AG04450 (cell line): ENCODE data around the gene SCARB2. TPM values are rescaled to one million over a fixed set of nuclear protein-coding genes. Genes with fewer than 3 reads are reported as not detected.

Experiments
- CTCF ChIA-PET: fragments of 300-600, 350-600 bp; formaldehyde crosslinking; extraction: SDS; loops from one replicate; lab custom pipeline; 2022; ENCODE audit warnings: antibody characterized with exemption, inconsistent platforms; lab: Charles Lee
- POLR2A ChIA-PET: fragments of 350-600 bp; formaldehyde crosslinking; extraction: SDS; loops from one replicate; lab custom pipeline; 2021; ENCODE audit warnings: antibody characterized with exemption, inconsistent platforms; lab: Yijun Ruan, JAX
- DNase-seq: peaks from one replicate; pipeline ENCODE4 v3.0.0-alpha.2; 2011; ENCODE audit warnings: low read depth, low spot score
- H3K27ac ChIP-seq: one replicate; pipeline ENCODE4 v1.5.1; 2012; ENCODE audit warnings: low read depth, low read length, control low read depth
- H3K27me3 ChIP-seq: one replicate; pipeline ENCODE4 v1.6.0; 2012; ENCODE audit warnings: low read length; ENCODE audit not compliant: control insufficient read depth, insufficient read depth
- H3K4me3 ChIP-seq: 2 replicates; pipeline ENCODE4 v1.5.1; 2011; ENCODE audit warnings: mild to moderate bottlenecking, low read depth, low read length, control low read depth
- H3K9me3 ChIP-seq: 2 replicates; pipeline ENCODE4 v1.5.1; 2012; ENCODE audit warnings: low read length; ENCODE audit not compliant: control insufficient read depth, insufficient read depth
- CTCF ChIP-seq: IDR thresholded peaks from 2 replicates; pipeline ENCODE4 v1.5.1; 2011; ENCODE audit warnings: low read depth, low read length, control low read depth, inconsistent platforms
- polyA plus RNA-seq: library from polyadenylated mRNA; depleted of rRNA; stranded (reverse); fragments of >200 nt; gene quantifications from 2 replicates; pipeline ENCODE4 v1.2.3, GENCODE V29; 2011; rRNA removed

Gene SCARB2
- polyA plus RNA-seq, 1 experiment, result 161 TPM

GRCh38 chr4:76120199-76120598 is 93.4 kb downstream of the SCARB2 start:
- ChIA-PET POLR2A (interaction anchor here (0.6 kb wide), 1 partner anchor 129 kb away, joined by 3 read pairs; no protein-coding TSS in a partner anchor), CTCF (interaction anchor here (0.7 kb wide), 2 partner anchors 113 to 187 kb away, joined by 3 to 8 read pairs; partner anchors contain the start of gene CXCL9)
- no peak for TF ChIP-seq CTCF
- Histone ChIP-seq H3K9me3 (no peaks in the 10 kb centered on the region), H3K27ac (no peak overlapping the region), H3K27me3 (no peaks in the 10 kb centered on the region), H3K4me3 (no peak overlapping the region)
- DNase-seq, result no peak

- Histone ChIP-seq H3K27ac (no peak overlapping the region), H3K27me3 (no peaks in the 10 kb centered on the region), H3K9me3 (no peaks in the 10 kb centered on the region), H3K4me3 (no peak overlapping the region)
- POLR2A ChIA-PET, result no interaction called here
- no peak for TF ChIP-seq CTCF
- CTCF ChIA-PET, result no interaction called here
- no peak for DNase-seq
Observed at GRCh38 chr4:76117536-76117935, 96.1 kb downstream of the SCARB2 start.

- no peak overlapping the region for H3K27ac ChIP-seq
- no peak overlapping the region for H3K4me3 ChIP-seq
- no peak for DNase-seq
- ChIA-PET POLR2A (no interaction called here), CTCF (no interaction called here)
- no peak for TF ChIP-seq CTCF
- no peaks in the 10 kb centered on the region for H3K27me3 ChIP-seq
- no peaks in the 10 kb centered on the region for H3K9me3 ChIP-seq
Observed at GRCh38 chr4:76116821-76117220, 96.8 kb downstream of the SCARB2 start.

Other genes starting within 250 kb of the SCARB2 start
- 28.0 and 40.1 TPM in 2 replicates for gene SDAD1, start 222.9 kb downstream of the SCARB2 start, polyA plus RNA-seq
- not detected in 2 replicates for gene CXCL9, start 206.3 kb downstream of the SCARB2 start, polyA plus RNA-seq
- 3.0 TPM in 2 replicates for gene CXCL10, start 190.3 kb downstream of the SCARB2 start, polyA plus RNA-seq
- gene CXCL11, start 177.8 kb downstream of the SCARB2 start, polyA plus RNA-seq, result 0.05 and 0.09 TPM in 2 replicates
- gene ART3, start 139.1 kb downstream of the SCARB2 start, polyA plus RNA-seq, result 0.20 TPM in 1 of 2 replicates, not detected in the other
- 33.4 and 54.5 TPM in 2 replicates for gene NUP54, start 65.4 kb downstream of the SCARB2 start, polyA plus RNA-seq
- gene FAM47E, start 37.9 kb upstream of the SCARB2 start, polyA plus RNA-seq, result 0.06 TPM in 1 of 2 replicates, not detected in the other
- gene STBD1, start 92.9 kb upstream of the SCARB2 start, polyA plus RNA-seq, result 0.69 and 0.92 TPM in 2 replicates
- not detected in 2 replicates for gene CCDC158, start 207.3 kb upstream of the SCARB2 start, polyA plus RNA-seq
- 9.5 and 13.1 TPM in 2 replicates for gene SHROOM3, start 221.4 kb upstream of the SCARB2 start, polyA plus RNA-seq